Measurements from ENCODE around the gene NTSR1.

The NTSR1 gene

DNA sequence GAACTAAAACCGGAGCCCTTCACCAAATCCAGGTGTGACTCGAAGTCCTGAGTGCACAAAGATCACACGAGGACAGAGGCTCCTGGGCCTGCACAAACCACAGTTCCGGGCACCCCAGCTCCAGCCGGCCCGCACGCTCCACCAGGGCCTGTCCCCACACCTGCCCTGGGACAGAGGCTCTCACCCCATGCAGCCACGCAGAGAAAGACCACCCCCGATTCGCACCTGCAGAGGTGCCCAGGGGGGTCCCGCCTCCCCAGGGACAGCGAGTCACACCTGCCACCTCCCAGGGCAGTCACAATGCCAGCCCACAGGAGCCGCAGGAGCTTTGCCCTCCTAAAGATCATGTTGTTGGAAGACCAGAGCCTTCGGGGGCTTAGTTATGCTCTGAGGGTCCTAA lies 62.3 kb downstream of the NTSR1 start:
- TF ChIP-seq, protein P1, sequence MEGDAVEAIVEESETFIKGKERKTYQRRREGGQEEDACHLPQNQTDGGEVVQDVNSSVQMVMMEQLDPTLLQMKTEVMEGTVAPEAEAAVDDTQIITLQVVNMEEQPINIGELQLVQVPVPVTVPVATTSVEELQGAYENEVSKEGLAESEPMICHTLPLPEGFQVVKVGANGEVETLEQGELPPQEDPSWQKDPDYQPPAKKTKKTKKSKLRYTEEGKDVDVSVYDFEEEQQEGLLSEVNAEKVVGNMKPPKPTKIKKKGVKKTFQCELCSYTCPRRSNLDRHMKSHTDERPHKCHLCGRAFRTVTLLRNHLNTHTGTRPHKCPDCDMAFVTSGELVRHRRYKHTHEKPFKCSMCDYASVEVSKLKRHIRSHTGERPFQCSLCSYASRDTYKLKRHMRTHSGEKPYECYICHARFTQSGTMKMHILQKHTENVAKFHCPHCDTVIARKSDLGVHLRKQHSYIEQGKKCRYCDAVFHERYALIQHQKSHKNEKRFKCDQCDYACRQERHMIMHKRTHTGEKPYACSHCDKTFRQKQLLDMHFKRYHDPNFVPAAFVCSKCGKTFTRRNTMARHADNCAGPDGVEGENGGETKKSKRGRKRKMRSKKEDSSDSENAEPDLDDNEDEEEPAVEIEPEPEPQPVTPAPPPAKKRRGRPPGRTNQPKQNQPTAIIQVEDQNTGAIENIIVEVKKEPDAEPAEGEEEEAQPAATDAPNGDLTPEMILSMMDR (IDR thresholded peaks at IDR 0.05; ENCODE audit: low read depth, low read length, missing control alignments): no peak
- no peaks in the 10 kb centered on the region for H3K36me3 ChIP-seq (replicated peaks)

DNA sequence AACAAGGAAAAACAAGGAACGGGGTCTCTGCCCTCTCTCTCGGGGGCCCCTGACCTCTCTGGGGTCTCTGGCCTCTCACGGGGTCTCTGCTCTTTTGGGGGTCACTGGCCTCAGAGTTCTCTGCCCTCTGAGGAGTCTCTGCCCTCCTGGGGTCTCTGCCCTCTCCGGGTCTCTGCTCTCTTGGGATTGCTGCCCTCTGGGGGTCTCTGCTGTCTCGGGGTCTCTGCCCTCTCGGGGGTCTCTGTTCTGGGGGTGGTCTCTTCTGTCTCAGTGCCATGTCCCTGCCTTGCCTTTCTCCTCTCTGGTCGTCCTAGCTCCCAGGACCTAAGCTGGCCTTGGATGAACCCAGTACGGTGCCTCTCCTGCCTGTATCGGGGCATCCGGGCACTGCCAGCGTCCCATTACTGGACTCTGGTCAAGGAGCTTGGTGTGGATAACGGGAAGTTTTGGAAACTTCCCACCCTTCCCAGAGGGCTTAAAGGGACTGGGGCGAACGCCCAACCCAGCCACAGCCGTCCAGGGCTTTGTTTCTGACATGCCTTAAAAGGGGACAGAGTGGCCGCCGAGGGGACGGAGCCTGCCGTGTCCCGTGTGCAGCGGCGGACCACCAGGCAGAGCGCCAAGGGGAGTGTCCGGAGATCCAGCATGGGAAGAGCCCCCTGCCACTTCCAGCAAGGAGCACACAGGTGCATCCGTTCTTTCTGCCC lies 62.9 kb downstream of the NTSR1 start:
- in situ Hi-C loops (cut with HindIII; ENCODE audit: low pct_ligation_motif_present, low sequenced_read_pairs): no loop called here
- TF ChIP-seq, protein P1 (IDR thresholded peaks at IDR 0.05; ENCODE audit: low read depth, low read length, missing control alignments): no peak
- Histone ChIP-seq H3K27me3 (replicated peaks) (peaks cover 6% of the 10 kb centered on the region), H3K36me3 (replicated peaks) (no peaks in the 10 kb centered on the region), H3K27ac (no peak overlapping the region), H3K4me3 (ENCODE audit: low read depth, low read length) (no peak overlapping the region)
- no peak for DNase-seq

More for the DNA sequence above, 62.3 kb downstream of the NTSR1 start:
- H3K27me3 ChIP-seq (replicated peaks): peaks cover 11% of the 10 kb centered on the region
- no peak overlapping the region for H3K27ac ChIP-seq
- in situ Hi-C loops (cut with HindIII; ENCODE audit: low pct_ligation_motif_present, low sequenced_read_pairs): no loop called here
- H3K4me3 ChIP-seq (ENCODE audit: low read depth, low read length): no peak overlapping the region
- no peak for DNase-seq

DNA sequence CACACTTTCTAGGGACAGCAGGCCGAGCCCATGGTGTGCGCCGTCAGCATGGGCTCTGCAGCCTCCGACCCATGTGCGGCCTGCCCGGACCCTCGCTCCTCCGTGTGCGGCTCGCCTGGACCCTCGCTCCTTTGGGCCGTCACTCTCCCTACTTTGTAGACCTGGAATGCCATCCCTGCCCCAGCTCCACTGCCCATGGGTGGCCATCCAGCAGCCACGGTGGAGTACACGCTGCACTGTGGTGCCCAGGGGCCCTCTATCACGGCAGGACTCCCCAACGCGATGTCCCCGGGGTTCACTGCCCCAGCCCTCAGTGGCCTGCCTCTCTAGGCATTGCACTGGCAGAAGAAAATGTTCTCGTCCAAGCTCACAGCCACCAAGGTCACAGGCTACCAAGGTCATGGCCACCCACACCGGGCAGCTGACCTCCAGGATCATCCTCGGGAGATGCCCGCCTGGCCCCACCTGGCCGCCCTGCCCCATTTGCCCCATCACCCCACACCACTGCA lies 63.5 kb downstream of the NTSR1 start:
- Histone ChIP-seq H3K4me3 (ENCODE audit: low read depth, low read length) (no peak overlapping the region), H3K27me3 (replicated peaks) (no peaks in the 10 kb centered on the region), H3K27ac (no peak overlapping the region), H3K36me3 (replicated peaks) (no peaks in the 10 kb centered on the region)
- in situ Hi-C loops (cut with HindIII; ENCODE audit: low pct_ligation_motif_present, low sequenced_read_pairs): no loop called here
- no peak for DNase-seq
- TF ChIP-seq, protein P1 (IDR thresholded peaks at IDR 0.05; ENCODE audit: low read depth, low read length, missing control alignments): no peak

DNA sequence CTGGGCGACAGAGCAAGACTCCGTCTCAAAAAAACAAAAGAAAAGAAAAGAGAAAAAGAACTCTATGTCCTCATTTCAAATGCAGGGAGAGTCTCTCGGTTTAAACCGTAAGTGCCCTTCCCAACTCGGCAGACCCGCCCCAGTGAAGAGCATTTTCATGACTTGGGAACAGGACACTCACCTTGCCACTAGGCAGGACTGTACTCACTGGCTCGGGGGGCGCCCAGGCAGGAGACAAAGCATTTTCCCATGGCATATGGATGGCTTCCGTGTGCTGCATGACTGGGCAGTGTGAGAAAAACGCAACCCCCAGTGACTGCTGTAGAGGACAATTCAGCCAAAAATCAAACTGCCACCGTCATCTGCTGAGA lies 64.0 kb downstream of the NTSR1 start:
- Histone ChIP-seq H3K27ac (no peak overlapping the region), H3K36me3 (replicated peaks) (no peaks in the 10 kb centered on the region), H3K27me3 (replicated peaks) (no peaks in the 10 kb centered on the region), H3K4me3 (ENCODE audit: low read depth, low read length) (no peak overlapping the region)
- DNase-seq: no peak
- TF ChIP-seq, protein P1 (IDR thresholded peaks at IDR 0.05; ENCODE audit: low read depth, low read length, missing control alignments): no peak
- in situ Hi-C loops (cut with HindIII; ENCODE audit: low pct_ligation_motif_present, low sequenced_read_pairs): no loop called here

DNA sequence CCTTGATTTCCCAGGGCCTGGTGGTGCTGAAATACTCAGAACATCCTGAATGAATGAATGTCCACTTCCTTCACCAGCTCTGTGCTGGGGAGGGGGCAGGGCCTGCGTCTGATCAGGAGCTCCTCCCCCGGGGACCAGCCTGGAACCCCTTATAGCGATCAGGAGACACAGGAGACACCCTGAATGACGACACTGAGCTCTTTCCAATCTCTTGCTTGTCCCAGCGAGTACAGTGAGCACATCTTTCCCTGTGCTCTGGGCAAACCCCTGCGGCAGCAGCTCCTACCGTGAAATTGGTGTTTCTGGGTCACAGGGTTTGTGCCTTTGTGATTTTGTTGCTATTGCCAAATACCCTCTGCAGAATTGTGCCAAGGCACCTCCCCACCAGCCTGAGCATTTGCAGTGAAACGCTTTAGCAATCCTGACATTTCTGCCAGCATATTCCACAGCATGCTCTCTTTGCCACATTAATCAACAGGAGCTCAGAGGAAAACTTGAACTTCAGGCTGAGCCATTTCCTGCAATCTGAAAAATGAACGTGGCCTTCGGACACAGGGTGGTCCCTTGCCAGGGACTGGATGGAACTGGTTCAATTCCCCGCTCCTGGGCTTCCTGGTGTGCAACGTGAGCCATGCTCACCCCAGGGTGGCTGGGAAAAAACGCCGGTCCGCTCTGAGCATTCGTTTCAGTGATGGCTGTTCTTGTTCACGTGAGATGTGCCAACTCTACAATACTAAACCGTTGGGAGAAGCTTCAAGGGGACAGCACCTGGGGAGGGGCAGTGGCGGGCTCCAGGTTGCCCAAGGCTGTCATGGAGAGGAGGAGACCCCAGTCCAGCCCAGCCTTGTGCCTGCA lies 64.6 kb downstream of the NTSR1 start:
- no peaks in the 10 kb centered on the region for H3K27me3 ChIP-seq (replicated peaks)
- DNase-seq: no peak
- TF ChIP-seq, protein P1 (IDR thresholded peaks at IDR 0.05; ENCODE audit: low read depth, low read length, missing control alignments): no peak
- in situ Hi-C loops (cut with HindIII; ENCODE audit: low pct_ligation_motif_present, low sequenced_read_pairs): no loop called here
- no peak overlapping the region for H3K27ac ChIP-seq
- H3K4me3 ChIP-seq (ENCODE audit: low read depth, low read length): no peak overlapping the region
- no peaks in the 10 kb centered on the region for H3K36me3 ChIP-seq (replicated peaks)
